GM12872 (cell line): ENCODE measurements around the gene CASR.

Experiments
- TF ChIP-seq, protein P1 (sequence below): IDR thresholded peaks from 3 replicates; pipeline ENCODE4 v1.5.1; 2011; ENCODE audit warnings: low read depth, mild to moderate bottlenecking, low read length, moderate library complexity; ENCODE audit not compliant: insufficient read depth

CASR gene

DNA sequence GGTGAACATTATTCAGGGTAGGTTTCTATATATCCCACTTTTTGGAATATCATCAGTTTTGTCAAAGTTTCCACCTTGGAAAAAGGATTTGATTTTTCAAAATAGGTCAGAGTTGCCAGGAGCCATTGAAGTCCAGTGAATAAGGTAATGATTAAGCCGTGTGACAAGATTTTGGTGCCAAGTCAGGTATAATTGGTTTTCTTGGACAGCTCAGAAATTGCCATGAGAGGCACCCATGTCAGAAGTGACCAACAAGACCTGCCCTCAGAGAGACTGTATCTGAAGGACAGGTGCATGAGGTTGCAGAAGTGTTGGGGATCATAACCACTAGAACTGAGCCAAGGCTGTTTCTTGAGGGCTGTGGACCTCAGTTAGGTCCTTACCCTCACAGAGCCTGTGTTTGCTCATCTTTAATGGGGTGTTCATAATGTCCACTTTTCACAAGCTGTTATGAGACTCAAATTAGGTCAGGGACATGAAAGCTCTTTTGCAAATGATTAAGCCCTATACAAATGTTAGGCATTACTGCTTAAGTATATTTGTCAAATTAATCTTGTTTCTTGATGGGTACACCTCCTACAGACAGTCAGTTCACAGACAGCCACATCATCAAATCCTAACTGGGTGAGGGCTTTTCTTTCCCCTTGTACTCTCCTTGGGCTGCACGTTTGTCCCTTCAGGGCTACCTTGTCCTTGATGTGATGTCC, 32.3 kb downstream of the CASR start:
- TF ChIP-seq, protein P1, sequence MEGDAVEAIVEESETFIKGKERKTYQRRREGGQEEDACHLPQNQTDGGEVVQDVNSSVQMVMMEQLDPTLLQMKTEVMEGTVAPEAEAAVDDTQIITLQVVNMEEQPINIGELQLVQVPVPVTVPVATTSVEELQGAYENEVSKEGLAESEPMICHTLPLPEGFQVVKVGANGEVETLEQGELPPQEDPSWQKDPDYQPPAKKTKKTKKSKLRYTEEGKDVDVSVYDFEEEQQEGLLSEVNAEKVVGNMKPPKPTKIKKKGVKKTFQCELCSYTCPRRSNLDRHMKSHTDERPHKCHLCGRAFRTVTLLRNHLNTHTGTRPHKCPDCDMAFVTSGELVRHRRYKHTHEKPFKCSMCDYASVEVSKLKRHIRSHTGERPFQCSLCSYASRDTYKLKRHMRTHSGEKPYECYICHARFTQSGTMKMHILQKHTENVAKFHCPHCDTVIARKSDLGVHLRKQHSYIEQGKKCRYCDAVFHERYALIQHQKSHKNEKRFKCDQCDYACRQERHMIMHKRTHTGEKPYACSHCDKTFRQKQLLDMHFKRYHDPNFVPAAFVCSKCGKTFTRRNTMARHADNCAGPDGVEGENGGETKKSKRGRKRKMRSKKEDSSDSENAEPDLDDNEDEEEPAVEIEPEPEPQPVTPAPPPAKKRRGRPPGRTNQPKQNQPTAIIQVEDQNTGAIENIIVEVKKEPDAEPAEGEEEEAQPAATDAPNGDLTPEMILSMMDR, result no peak

DNA sequence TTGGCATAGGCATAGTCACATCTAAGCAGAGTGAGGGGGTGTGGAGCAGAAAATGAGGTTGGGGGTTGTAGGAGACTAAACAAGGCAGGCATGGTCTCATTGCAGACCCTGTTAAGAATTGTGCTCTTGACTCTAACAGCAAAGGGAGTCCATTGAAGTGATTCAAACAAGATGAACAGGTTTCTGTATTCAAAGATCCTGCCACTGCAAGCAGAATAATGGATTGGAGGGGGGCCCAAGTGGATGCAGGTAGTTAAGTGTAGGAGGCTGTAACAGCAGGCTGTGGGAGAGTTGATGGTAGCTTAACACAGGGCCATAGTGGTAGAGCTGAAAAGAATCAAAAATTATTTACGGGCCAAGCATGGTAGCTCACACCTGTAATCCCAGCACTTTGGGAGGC, 34.4 kb downstream of the CASR start:
- TF ChIP-seq, protein P1, result no peak

DNA sequence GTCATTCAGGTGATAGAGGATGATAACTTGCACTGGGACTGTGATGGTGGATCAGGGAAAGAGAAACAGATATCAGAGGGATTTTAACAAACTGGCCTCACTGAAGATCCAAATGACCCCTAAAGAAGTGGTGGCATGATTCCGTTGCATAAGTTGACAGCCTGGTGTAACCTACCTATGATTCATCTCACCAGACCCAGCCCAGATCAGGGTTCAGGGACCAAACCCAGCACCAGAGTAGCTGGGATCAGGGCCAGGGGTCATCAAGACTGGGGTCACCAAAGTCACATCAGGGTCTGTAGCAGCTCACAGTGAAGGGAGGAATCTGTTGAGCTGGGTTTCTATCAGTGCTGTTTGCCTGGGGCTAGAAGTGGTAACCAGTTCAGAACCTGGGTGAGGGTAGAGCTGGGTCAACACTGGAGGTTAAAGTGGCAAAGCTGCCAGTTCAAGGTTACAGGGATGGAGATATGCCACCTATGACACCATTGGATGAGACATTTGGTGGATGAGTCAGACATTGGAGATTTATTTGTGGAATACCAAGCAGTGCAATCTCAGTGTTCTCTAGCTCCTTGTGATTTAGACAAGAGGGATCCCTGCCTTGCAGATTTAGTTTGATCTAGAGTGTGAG, 35.9 kb downstream of the CASR start:
- TF ChIP-seq, protein P1, result no peak

DNA sequence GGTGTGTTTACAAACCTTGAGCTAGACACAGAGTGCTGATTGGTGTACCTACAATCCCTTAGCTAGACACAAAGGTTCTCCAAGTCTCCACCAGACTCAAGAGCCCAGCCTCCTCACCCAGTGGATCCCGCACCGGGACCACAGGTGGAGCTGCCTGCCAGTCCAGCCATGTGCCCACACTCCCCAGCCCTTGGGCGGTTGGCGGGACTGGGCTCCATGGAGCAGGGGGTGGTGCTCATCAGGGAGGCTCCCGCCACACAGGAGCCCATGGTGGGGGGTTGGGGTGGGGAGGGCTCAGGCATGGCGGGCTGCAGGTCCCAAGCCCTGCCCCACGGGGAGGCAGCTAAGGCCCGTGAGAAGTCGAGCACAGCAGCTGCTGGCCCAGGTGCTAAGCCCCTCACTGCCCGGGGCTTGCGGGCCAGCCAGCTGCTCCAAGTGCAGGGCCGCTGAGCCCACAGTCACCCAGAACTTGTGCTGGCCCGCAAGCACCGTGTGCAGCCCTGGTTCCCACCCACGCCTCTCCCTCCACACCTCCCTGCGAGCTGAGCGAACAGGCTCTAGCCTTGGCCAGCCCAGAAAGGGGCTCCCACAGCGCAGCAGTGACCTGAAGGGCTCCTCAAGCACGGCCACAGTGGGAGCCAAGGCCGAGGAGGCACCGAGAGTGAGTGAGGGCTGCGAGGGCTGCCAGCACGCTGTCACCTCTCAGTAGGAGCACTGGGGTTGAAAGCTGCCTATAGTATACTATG, 43.7 kb downstream of the CASR start:
- TF ChIP-seq, protein P1, result no peak

DNA sequence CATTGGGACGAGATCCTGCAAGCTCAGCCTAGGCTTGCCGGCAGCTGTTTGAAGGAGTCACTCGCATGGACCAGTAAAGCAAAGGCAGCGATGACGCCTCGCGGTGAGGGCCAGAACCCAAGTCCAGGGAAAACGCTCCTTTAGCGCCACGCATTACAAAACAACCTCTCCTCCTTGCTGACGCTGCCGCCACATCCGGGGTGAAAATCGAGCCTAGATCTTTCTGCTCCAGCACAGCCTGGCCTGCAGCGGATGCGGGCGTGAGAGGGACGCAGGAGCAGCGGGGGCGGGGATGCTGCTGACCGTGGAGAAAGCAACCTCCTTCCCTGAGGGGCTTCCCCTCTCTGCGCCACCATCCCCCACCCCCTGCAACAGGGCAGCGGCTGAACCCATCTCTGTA, 46.7 kb downstream of the CASR start:
- TF ChIP-seq, protein P1, result no peak

DNA sequence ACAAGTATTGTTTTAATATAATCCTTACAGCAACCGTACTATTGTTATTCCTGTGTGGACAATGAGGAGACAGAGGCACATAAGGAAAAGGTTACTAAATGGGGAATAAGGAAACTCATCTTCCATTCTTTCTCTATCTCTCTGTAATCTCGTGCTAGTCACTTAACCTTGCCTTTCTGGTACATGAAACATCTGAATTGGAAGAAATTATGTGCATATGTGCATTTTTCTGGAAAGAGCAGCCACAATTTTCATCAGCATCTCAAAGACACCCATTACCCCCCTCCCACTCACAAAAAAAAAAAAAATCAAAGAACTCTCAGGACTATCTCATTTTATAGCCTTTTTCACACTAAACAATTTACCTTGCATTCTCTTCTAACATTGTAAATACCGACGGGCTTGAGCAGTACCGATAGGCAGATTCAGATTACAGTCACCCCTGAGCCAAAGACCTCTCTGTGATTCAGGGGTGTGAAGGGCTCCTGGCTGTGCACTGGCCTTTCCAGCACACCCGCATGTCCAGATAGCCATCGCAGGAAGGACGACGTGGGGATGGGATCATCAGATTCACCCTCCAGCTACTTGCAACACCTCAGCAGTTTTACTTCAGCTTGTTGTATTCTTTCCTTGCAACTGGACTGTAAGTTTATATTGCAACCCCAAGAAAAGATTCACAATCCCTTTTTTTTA, 48.1 kb downstream of the CASR start:
- TF ChIP-seq, protein P1, result no peak

DNA sequence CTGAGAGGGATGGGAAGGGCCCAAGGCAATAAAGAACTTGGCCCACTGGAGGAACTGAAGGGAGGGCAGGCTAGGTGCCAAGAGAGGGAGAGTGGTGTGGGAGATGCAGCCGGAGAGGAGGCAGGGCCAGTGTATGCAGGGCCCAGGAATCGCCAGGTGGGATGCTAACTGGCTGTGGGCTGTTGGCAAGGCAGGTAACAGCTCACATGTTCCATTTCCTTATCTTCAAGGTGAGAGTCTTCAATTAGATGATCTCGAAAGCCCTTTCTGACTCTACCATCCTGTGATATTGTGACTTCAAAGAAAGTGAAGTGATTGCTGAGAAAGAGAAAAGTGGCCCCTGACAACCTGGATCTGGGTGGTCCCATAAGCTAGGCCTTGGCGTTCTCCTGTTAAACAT, 49.0 kb downstream of the CASR start:
- TF ChIP-seq, protein P1, result no peak
